Measurements from ENCODE around the gene ATP1A3. TPM values are rescaled to one million over a fixed set of nuclear protein-coding genes. Genes with fewer than 3 reads are reported as not detected.

ATP1A3 gene
- total RNA-seq, 1 experiment from 2014 or later: 2.3 TPM

DNA sequence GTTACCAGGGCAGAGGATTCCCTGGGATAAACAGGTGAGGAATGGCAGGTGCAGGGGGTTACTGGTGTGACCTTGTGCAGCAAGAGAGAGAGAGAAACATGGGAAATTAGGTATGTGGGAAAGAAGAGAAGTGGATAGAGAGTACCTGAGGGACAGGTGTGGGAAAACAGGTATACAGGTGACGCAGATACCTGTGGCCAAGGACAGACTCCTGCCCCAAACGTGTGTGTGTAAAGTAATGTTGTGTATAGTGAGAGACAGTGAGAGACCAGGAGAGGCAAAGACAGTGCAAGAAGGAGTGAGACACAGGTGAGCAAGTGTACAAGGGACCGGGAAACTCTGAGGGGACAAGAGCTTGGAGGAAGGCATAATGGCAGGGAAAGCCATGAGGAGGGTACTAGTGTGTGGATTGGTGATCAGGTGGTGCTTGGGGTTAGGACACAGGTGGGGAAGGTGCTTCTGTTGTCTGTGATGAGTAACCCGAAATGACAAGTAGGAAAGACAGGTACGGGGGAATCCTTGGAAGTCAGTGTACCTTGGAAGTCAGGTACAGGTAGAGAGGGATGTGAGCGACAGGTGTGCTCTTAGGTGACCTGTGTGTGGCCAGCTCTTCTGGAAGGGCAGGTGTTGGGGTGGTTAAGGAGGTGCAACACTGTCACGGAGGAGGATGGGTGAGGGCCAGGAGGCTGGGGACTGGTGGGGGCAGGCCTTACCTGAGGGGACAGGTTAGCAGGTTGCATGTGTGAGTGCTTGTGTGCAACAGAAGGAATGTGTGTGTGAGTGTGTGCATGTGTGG, 68.6 kb downstream of the ATP1A3 start:
- in situ Hi-C loops (cut with HindIII; ENCODE audit: low pct_unique_long_range_greater_than_20kb, low sequenced_read_pairs): no loop called here

DNA sequence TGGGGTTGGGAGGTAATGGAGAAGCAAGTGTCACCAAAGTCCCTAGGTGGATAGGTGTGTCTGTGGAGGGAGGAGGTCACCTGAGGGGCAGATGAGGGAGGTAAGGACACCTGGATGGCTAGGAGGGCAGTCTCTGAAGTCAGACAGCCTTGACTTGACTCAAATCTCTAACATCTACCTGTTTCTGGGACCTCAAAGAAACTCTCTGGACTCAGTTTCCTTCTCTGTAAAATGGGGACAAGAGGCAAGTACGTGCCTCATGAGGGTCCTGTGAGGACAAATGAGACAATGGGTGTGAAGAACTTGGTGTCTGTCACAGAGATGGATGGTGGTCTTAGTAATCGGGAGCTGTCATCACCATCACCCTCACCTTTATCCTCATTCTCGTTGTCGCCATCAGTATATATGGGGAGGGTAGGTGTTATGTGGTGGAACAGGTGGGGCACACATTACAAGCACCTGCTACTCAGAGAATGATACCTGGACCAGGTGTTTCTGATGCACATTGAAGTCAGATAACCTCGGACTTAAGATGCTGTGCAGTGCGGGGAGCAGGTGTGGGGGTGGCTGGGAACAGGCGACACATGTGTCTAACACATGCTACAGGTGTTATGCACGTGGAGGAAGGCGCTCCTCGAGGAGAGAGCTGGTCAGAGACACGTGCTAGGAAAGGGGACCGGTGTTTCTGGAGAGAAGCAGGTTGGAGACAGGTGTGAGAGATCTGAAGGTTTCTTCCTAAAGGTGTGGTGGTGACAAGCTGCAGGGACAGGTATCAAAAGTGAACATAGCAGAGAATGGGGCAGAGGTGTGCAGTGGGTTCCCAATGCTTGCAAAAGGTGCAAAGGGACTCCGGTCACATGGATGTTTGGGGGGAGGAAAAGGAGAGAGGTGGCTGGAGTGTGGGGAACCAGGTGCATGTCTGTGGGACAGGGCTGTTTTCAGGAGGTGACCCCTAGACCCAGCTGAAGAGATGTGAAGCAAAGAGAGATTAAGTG, 69.6 kb downstream of the ATP1A3 start:
- in situ Hi-C loops (cut with HindIII; ENCODE audit: low pct_unique_long_range_greater_than_20kb, low sequenced_read_pairs): no loop called here
- no peak for DNase-seq (ENCODE audit: low read depth)

More for the DNA sequence above, 68.6 kb downstream of the ATP1A3 start:
- DNase-seq (ENCODE audit: low read depth): no peak

DNA sequence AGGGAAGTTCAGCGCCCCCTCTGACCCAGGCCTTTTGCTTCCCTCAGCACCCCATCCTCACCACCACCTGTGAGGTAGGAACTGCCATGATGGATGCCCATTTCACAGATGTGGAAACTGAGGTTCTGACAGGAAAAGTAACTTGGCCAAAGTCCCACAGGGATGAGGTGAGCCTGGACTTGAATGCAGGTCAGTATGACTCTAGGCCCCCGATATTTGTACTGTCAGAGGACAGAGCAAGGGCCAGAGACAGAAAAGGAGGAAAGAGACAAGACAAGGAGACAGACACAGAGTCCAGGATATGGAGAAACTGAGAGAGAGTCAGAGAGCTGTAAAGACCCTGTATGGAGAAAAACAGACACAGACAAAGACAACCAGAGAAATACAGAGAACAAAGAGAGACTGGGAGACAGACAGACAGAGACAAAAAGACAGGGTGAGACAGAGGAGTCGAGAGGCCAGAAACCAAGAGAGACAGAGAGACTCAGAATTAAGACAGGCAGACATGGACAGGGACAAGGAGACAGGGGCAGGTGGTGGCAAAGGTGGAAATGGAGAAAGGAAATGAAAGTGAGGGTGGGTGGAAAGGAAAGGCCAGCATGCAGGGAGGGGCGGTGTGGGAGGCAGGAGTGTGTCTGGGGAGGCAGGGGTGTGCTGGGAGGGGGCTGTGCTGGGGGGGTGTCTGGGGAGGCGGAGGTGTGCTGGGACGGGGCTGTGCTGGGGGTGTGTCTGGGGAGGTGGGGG, 70.8 kb downstream of the ATP1A3 start:
- in situ Hi-C loops (cut with HindIII; ENCODE audit: low pct_unique_long_range_greater_than_20kb, low sequenced_read_pairs): no loop called here
- DNase-seq (ENCODE audit: low read depth): no peak

DNA sequence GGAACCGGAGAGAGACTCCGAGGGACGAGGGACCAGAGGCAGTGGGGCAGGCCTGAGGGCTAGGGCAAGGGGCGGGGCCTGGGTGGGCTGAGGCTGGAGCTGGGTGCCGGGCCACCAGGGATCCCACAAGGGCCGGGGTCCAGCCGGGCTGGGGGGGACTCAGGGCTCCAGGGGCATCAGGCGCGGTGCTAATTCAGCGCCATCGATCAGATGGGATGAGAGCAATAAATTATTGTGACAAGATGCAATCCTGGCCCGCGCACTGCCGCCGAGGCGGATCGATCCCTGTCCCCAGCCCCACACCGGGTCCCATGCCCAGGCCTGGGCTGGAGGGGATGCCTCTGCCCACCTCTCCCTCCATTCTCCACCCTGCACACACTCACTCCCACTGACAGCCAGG, 71.4 kb downstream of the ATP1A3 start:
- DNase-seq (ENCODE audit: low read depth): no peak
- in situ Hi-C loops (cut with HindIII; ENCODE audit: low pct_unique_long_range_greater_than_20kb, low sequenced_read_pairs): no loop called here

DNA sequence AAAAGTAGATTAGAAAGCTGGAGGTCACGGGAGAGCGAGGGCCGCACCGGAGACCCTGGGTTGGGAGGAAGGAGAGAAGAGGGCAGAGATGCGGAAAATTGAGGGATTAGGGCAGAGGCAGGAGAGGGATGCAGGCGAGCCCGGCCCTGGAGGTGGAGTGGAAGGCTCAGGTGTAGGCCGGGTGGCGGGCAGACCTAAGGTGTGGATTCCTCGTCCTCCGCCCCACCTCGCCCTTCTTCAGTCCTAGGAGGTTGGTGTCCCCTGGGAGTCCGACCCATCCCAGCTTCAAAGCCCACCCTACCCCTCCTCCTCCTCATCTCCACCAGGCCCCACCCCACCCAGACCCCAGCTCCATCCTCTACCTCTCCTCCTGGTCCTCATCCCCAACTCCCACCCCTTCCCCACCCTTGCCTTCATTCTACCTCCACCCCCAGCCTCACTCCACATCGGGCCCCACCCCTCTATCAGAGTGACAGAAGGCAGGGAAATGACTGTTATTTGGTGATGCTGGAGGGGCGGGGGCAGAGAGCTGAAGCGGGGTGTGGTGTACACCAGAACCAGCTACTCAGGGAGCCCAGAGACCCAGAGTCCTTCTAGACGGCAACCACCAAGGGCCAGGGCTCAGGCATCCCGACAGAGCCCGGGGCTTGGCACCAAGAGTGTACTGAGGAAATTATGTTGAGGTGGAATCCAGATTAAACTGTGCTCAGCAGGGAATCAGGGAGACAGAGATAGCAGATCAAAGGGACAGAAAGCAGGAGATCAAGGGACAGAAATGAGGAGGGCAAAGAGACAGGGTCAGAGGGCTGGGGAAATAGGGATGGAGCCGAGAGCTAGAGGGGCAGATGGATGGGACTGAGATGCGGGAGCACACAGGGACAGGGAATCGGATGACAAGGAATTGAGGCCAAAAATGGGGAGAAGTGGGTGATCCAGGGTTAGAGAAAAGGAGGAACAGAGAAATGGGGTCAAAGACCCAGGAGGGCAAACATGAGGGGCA, 72.2 kb downstream of the ATP1A3 start:
- no peak for DNase-seq (ENCODE audit: low read depth)
- in situ Hi-C loops (cut with HindIII; ENCODE audit: low pct_unique_long_range_greater_than_20kb, low sequenced_read_pairs): no loop called here

DNA sequence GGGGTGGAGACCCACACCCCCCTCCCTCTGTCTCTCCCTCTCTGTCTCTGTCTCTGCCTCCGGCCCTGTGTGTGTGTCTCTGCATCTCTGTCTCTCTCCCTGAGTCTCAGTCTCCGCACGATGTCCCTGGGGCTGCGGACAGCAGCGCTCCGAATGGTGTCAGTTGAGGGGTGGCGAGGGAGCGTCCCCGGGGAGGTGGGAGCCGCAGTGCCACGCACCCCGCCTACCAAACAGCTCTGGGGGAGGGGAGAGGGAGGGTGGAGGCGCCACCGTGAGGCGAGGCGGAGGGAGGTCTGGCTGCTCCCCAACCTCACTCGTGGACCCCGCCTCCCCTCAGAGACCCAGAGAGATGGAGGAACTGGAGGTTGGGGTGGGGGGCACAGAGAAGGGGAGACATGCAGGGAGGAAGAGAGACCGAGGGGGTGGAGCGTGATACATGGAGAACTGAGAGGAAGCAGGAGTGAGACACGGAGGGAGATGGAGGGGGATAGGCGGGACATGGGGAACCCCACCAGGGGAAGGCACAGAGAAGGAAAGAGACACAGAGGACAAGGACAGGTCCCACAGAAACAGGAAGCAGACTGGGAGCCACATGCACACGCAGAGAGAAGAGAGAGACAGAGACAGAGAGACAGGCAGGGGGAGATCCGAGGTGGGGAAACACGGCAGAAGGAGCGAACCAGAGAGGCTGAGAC, 73.0 kb downstream of the ATP1A3 start:
- in situ Hi-C loops (cut with HindIII; ENCODE audit: low pct_unique_long_range_greater_than_20kb, low sequenced_read_pairs): no loop called here

DNA sequence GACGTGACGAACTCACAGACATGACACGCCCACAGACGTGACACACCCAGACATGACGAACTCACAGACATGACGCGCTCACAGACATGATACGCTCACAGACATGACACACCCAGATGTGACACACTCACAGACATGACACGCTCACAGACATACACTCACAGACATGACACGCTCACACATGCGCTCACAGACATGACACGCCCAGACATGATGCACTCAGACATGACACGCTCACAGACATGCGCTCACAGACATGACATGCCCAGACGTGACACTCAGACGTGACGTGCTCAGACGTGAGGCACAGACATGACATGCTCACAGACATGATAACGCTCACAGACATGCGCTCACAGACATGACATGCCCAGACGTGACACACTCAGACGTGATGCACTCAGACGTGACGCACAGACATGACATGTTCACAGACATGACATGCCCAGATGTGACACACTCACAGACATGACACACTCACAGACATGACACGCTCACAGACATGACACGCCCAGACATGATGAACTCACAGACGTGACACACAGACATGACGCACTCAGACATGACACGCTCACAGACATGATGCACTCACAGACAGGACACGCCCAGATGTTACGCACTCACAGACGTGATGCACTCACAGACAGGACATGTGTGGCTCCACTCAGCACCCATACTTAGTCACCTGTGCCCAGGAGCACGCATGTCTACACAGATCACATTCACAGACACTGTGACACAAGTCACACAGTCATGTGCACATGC, 73.9 kb downstream of the ATP1A3 start:
- DNase-seq (ENCODE audit: low read depth): no peak
- in situ Hi-C loops (cut with HindIII; ENCODE audit: low pct_unique_long_range_greater_than_20kb, low sequenced_read_pairs): no loop called here

More for the DNA sequence above, 73.0 kb downstream of the ATP1A3 start:
- no peak for DNase-seq (ENCODE audit: low read depth)

DNA sequence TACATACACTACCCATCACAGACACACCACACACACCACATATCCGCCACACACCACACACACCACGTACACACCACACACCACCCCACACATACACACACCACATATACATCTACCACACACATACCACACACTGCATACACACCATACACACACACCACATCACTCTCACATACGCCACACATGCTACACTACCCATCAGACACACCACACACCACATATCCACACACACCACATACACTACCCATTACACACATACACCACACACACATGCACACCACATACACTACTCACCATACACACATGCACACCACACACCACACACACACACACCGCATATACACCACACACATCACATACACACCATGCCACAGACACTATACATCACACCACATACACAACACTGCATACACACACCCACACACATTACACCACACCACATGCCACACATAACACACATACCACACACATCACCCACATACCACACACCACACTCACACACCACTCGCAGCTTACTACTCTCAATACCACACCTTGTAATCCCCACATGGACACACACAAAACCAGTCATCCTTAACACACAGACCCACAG, 75.3 kb downstream of the ATP1A3 start:
- in situ Hi-C loops (cut with HindIII; ENCODE audit: low pct_unique_long_range_greater_than_20kb, low sequenced_read_pairs): no loop called here
- no peak for DNase-seq (ENCODE audit: low read depth)

DNA sequence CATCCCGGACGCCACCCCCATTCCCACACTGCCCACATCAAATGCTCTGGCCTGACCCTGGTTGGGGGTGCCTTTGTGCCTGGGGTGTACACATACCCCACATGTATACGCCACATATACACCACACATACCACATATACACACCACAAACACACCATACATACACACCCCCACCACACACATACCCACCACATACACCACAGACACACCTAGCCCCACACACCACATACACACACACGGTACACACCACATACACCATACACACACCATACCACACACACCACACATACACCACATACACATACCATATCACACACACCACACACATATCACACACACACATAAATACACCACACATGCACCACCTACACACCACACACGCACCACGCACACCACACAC, 75.9 kb downstream of the ATP1A3 start:
- no peak for DNase-seq (ENCODE audit: low read depth)
- in situ Hi-C loops (cut with HindIII; ENCODE audit: low pct_unique_long_range_greater_than_20kb, low sequenced_read_pairs): no loop called here

DNA sequence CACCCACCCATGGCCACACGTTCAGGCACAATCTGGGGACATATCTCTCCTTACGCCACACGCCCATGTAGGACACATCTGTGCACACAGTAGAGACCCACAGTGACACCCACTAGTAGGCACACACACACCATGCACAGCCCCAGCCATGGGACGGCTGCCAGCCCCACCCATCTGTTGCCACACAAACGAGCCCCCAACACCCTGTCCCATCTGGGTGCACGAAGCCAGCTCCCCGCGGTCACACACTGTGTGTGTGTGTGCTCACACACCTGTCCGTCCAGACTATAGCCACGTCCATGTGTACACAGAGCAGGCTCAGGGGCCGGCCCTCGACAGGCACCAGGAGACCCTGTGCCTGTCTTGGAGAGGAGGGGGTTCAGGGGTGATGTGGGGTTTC, 76.4 kb downstream of the ATP1A3 start:
- in situ Hi-C loops (cut with HindIII; ENCODE audit: low pct_unique_long_range_greater_than_20kb, low sequenced_read_pairs): no loop called here
- no peak for DNase-seq (ENCODE audit: low read depth)

Other genes starting within 250 kb of the ATP1A3 start
- 2.8 and 4.1 TPM in 2 replicates for gene CEACAM6, start 238.7 kb downstream of the ATP1A3 start, total RNA-seq (2014; rRNA removed; shearing (Covaris generic); ENCODE audit: low replicate concordance)
- not detected in 2 replicates for gene CEACAM3, start 197.6 kb downstream of the ATP1A3 start, total RNA-seq (2014; rRNA removed; shearing (Covaris generic); ENCODE audit: low replicate concordance)
- gene LYPD4, start 149.5 kb downstream of the ATP1A3 start, total RNA-seq (2014; rRNA removed; shearing (Covaris generic); ENCODE audit: low replicate concordance): not detected in 2 replicates
- not detected in 2 replicates for gene DMRTC2, start 149.2 kb downstream of the ATP1A3 start, total RNA-seq (2014; rRNA removed; shearing (Covaris generic); ENCODE audit: low replicate concordance)
- 3,670 and 5,241 TPM in 2 replicates for gene RPS19, start 134.0 kb downstream of the ATP1A3 start, total RNA-seq (2014; rRNA removed; shearing (Covaris generic); ENCODE audit: low replicate concordance)
- not detected in 2 replicates for gene CD79A, start 117.0 kb downstream of the ATP1A3 start, total RNA-seq (2014; rRNA removed; shearing (Covaris generic); ENCODE audit: low replicate concordance)
- 43.6 and 48.7 TPM in 2 replicates for gene ARHGEF1, start 111.0 kb downstream of the ATP1A3 start, total RNA-seq (2014; rRNA removed; shearing (Covaris generic); ENCODE audit: low replicate concordance)
- 0.37 TPM in 1 of 2 replicates, not detected in the other for gene ERFL, start 65.8 kb downstream of the ATP1A3 start, total RNA-seq (2014; rRNA removed; shearing (Covaris generic); ENCODE audit: low replicate concordance)
- gene RABAC1, start 34.9 kb downstream of the ATP1A3 start, total RNA-seq (2014; rRNA removed; shearing (Covaris generic); ENCODE audit: low replicate concordance): 287 and 288 TPM in 2 replicates
- gene GRIK5, start 76.0 kb upstream of the ATP1A3 start, total RNA-seq (2014; rRNA removed; shearing (Covaris generic); ENCODE audit: low replicate concordance): not detected in 2 replicates
- 18.2 and 24.6 TPM in 2 replicates for gene ZNF574, start 81.9 kb upstream of the ATP1A3 start, total RNA-seq (2014; rRNA removed; shearing (Covaris generic); ENCODE audit: low replicate concordance)
- gene POU2F2, start 138.2 kb upstream of the ATP1A3 start, total RNA-seq (2014; rRNA removed; shearing (Covaris generic); ENCODE audit: low replicate concordance): not detected in 2 replicates
- 72.2 and 128 TPM in 2 replicates for gene DEDD2, start 223.4 kb upstream of the ATP1A3 start, total RNA-seq (2014; rRNA removed; shearing (Covaris generic); ENCODE audit: low replicate concordance)
- gene ZNF526, start 226.1 kb upstream of the ATP1A3 start, total RNA-seq (2014; rRNA removed; shearing (Covaris generic); ENCODE audit: low replicate concordance): 8.4 and 12.4 TPM in 2 replicates
- gene GSK3A, start 248.4 kb upstream of the ATP1A3 start, total RNA-seq (2014; rRNA removed; shearing (Covaris generic); ENCODE audit: low replicate concordance): 29.9 and 32.2 TPM in 2 replicates